Measurements from ENCODE around the gene CMSS1.

The CMSS1 gene

DNA sequence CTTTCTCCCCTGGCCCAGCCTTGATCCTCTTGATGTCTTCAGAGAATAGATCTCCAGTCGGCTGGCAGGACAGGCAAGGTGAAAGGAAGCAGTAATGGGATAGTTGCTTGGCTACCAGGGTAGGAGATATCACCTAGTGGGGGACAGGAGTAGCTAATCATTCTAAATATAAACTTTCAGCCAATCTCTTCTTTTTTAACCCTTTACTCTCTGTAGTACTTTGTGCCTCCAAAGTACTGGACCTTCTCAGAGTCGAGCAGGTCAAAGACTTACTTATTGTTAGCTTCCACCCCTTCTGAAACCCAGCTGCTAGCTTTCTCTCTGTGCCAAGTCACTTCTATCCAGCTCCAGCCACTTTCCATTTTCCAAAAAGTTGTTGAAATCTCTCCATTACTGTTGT lies 340.0 kb downstream of the CMSS1 start:
- Histone ChIP-seq H3K79me2 (ENCODE audit: insufficient read depth, low read length) (no peaks in the 10 kb centered on the region), H3K27ac (ENCODE audit: low read depth, low read length, poor library complexity, severe bottlenecking) (no peak overlapping the region)

DNA sequence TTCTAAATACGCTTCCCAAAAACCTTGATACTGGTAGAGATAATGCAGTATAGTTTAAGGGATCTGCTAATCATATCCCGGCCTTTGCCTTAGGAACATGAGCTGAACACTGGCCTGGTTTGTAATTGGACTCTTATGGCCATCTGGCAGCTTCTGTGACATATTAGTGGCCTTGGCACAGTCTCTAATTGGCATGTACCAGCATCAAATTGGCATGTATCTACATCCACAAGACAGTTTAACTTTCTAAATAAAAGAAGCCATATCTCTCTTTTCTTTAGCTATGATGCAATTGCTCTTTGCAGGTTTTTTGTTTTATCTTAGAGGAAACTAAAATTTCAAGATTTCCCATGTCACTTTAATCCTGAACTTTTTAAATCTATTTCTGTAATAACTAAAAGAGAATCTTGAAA lies 341.3 kb downstream of the CMSS1 start:
- Histone ChIP-seq H3K9me2 (ENCODE audit: low read depth, low read length) (no peaks in the 10 kb centered on the region), H3F3A (ENCODE audit: insufficient read depth, low read length) (no peaks in the 10 kb centered on the region; the same call in 1 of the 2 replicates), H4K20me1 (ENCODE audit: insufficient read depth, low read length) (no peaks in the 10 kb centered on the region), H3K9ac (ENCODE audit: low read length) (no peak overlapping the region), H3K27me3 (ENCODE audit: insufficient read depth, low read length) (no peaks in the 10 kb centered on the region), H3K36me3 (ENCODE audit: insufficient read depth, low read length) (peaks cover 8% of the 10 kb centered on the region), H3K27ac (ENCODE audit: low read depth, low read length, poor library complexity, severe bottlenecking) (no peak overlapping the region), H3K9me3 (ENCODE audit: low read length) (peaks cover 9% of the 10 kb centered on the region), H3K4me2 (ENCODE audit: low read length) (no peak overlapping the region), H2AFZ (ENCODE audit: low read length) (no peak overlapping the region), H3K4me1 (ENCODE audit: insufficient read depth, low read length, severe bottlenecking) (no peaks in the 10 kb centered on the region), H3K79me2 (ENCODE audit: insufficient read depth, low read length) (no peaks in the 10 kb centered on the region), H3K4me3 (ENCODE audit: low read depth, low read length, poor library complexity, severe bottlenecking) (no peak overlapping the region)
- TF ChIP-seq, protein P1, sequence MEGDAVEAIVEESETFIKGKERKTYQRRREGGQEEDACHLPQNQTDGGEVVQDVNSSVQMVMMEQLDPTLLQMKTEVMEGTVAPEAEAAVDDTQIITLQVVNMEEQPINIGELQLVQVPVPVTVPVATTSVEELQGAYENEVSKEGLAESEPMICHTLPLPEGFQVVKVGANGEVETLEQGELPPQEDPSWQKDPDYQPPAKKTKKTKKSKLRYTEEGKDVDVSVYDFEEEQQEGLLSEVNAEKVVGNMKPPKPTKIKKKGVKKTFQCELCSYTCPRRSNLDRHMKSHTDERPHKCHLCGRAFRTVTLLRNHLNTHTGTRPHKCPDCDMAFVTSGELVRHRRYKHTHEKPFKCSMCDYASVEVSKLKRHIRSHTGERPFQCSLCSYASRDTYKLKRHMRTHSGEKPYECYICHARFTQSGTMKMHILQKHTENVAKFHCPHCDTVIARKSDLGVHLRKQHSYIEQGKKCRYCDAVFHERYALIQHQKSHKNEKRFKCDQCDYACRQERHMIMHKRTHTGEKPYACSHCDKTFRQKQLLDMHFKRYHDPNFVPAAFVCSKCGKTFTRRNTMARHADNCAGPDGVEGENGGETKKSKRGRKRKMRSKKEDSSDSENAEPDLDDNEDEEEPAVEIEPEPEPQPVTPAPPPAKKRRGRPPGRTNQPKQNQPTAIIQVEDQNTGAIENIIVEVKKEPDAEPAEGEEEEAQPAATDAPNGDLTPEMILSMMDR (IDR thresholded peaks at IDR 0.05; ENCODE audit: low read length) = no peak
- no peak for TF ChIP-seq EZH2 (IDR thresholded peaks at IDR 0.05; ENCODE audit: borderline replicate concordance, low read length)

More for the DNA sequence above, 340.0 kb downstream of the CMSS1 start:
- peaks cover 9% of the 10 kb centered on the region for H3K9me3 ChIP-seq (ENCODE audit: low read length)
- peaks cover 8% of the 10 kb centered on the region for H3K36me3 ChIP-seq (ENCODE audit: insufficient read depth, low read length)
- no peak overlapping the region for H3K4me3 ChIP-seq (ENCODE audit: low read depth, low read length, poor library complexity, severe bottlenecking)
- no peaks in the 10 kb centered on the region for H3K4me1 ChIP-seq (ENCODE audit: insufficient read depth, low read length, severe bottlenecking)
- no peak overlapping the region for H3K4me2 ChIP-seq (ENCODE audit: low read length)
- H3K9ac ChIP-seq (ENCODE audit: low read length) = no peak overlapping the region
- H3K27me3 ChIP-seq (ENCODE audit: insufficient read depth, low read length) = no peaks in the 10 kb centered on the region
- TF ChIP-seq EZH2 (IDR thresholded peaks at IDR 0.05; ENCODE audit: borderline replicate concordance, low read length) = no peak
- TF ChIP-seq, protein P1 (IDR thresholded peaks at IDR 0.05; ENCODE audit: low read length) = no peak
- H2AFZ ChIP-seq (ENCODE audit: low read length) = no peak overlapping the region
- H4K20me1 ChIP-seq (ENCODE audit: insufficient read depth, low read length) = no peaks in the 10 kb centered on the region
- no peaks in the 10 kb centered on the region; the same call in 1 of the 2 replicates for H3F3A ChIP-seq (ENCODE audit: insufficient read depth, low read length)
- H3K9me2 ChIP-seq (ENCODE audit: low read depth, low read length) = no peaks in the 10 kb centered on the region

DNA sequence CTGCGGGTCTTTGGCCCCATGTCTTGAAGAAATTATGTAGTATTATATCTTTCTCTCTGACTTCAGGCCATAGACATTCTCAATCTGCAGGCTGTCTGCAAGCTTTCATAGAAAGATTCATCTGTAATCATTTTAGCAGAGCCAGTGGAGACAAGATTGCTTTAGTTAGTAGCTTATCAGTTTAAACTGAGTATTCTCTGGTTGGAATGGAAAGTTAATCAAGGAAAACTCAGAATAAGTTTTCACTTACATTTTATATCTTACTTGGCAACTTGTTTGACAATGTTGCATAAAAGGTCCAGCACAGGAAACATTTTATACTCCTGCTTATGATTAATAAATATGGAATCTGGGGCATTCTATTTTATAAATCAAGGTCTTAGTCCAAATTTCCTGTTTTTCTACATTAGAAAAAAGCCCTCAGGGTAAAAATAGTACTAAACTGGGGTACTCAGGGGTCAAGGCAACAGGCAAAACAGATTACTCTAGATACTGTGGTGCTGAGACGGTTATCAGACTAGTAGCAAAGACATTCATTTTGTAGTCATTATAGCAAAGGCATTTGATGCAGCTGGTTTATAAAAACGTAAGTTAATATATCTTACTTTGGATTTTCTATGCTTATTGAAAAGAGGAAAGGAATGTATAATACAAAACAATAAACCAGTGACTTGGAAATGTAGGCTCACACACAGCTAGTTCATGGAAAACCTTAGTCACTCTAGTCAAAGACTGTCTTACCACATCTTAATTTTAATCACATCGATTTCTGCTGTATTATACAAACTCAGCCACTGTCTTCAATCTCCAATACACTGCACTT lies 341.9 kb downstream of the CMSS1 start:
- no peak overlapping the region for H3K4me3 ChIP-seq (ENCODE audit: low read depth, low read length, poor library complexity, severe bottlenecking)
- H4K20me1 ChIP-seq (ENCODE audit: insufficient read depth, low read length) = no peaks in the 10 kb centered on the region
- no peak for TF ChIP-seq EZH2 (IDR thresholded peaks at IDR 0.05; ENCODE audit: borderline replicate concordance, low read length)
- TF ChIP-seq, protein P1 (IDR thresholded peaks at IDR 0.05; ENCODE audit: low read length) = no peak
- no peak overlapping the region for H3K27ac ChIP-seq (ENCODE audit: low read depth, low read length, poor library complexity, severe bottlenecking)
- H2AFZ ChIP-seq (ENCODE audit: low read length) = no peak overlapping the region
- H3K9ac ChIP-seq (ENCODE audit: low read length) = no peak overlapping the region
- H3K27me3 ChIP-seq (ENCODE audit: insufficient read depth, low read length) = no peaks in the 10 kb centered on the region
- H3K79me2 ChIP-seq (ENCODE audit: insufficient read depth, low read length) = no peaks in the 10 kb centered on the region
- H3K9me2 ChIP-seq (ENCODE audit: low read depth, low read length) = no peaks in the 10 kb centered on the region
- peaks cover 8% of the 10 kb centered on the region for H3K36me3 ChIP-seq (ENCODE audit: insufficient read depth, low read length)
- H3K4me2 ChIP-seq (ENCODE audit: low read length) = no peak overlapping the region
- no peaks in the 10 kb centered on the region; the same call in 1 of the 2 replicates for H3F3A ChIP-seq (ENCODE audit: insufficient read depth, low read length)
- no peaks in the 10 kb centered on the region for H3K4me1 ChIP-seq (ENCODE audit: insufficient read depth, low read length, severe bottlenecking)
- H3K9me3 ChIP-seq (ENCODE audit: low read length) = peaks cover 9% of the 10 kb centered on the region

Measured in OCI-LY1 (cell line).